GM21360 (cell line): ENCODE results near the gene NINJ2.

ENCODE experiments used
- ATAC-seq: cut with Tn5 transposase; IDR thresholded peaks from one replicate; pipeline ENCODE4 v1.9.1; 2021; ENCODE audit warnings: mild to moderate bottlenecking, moderate library complexity; ENCODE audit not compliant: unreplicated experiment

Gene NINJ2

DNA sequence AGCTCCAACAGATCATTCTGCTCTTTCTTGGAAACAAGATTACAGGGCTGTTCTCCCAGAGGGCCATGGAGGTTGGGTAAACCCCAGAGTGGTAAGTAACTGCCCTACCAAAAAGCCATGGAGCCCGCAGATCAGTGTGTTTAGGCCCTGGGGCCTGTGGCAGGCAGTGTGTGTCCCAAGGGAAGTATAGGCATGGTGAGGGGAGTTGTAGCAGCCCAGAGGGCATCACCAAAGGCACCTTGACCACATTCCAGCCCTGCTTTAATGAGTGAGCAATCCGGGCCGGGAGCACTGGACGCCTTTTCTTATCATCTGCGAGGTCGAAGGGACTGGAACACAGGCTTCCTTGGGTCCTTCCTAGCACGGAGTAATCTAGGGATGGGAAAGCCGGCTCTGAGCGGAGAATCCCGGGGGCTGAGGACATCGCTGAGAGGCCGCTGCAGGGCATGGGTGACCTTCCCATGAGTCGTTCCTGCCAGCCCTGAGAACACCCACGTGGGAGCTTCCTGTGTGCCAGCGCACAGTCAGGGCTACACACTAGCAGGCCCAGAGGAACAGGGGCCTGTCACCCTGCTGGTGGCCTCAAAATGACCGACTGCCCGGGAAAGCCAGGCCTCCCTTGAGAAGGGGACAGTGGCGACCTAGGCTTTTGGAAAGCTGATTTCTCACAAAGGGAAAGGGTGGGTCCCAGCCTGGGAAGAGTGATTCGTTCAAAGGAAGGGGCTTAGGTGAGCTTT lies 91.3 kb downstream of the NINJ2 start:
- ATAC-seq: no peak

DNA sequence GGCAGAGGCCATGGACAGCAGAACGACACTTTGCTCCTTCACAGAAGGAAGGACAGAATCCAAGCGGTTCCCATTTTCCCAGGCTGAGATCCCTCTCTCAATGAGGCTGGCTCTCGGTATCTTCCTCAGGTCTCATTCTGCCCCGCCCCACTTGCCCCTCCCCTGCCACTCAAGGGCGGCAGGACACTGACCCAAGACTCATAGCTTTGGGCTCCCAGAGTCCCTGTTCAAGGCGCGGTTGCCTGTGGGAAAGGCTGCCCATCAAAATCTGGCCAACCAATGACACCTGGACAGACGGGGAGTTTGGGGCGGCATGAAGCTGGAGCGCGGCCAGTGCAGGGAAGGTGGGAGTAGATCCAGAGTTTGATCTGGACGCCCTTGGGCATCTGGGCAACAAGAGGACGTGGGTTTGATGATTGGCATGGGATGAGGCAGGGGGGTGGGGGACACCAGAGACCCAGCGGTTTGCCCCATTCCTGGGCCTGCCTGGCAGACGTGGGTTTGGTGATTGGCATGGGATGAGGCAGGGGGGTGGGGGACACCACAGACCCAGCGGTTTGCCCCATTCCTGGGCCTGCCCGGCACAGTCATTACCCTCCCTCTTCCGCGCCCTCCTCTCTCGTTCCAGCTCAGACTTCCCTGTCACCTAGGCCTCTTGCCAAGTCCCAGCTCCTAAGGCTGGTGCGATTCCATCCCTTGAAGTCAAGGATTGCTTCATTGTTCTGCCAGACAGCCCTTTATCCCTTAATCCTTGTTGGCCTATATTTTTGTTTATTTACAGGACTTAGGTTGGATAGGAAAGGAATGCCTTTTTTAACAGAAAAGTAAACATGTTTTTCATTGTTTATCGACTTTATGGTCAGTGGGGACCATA lies 92.1 kb downstream of the NINJ2 start:
- ATAC-seq: no peak

DNA sequence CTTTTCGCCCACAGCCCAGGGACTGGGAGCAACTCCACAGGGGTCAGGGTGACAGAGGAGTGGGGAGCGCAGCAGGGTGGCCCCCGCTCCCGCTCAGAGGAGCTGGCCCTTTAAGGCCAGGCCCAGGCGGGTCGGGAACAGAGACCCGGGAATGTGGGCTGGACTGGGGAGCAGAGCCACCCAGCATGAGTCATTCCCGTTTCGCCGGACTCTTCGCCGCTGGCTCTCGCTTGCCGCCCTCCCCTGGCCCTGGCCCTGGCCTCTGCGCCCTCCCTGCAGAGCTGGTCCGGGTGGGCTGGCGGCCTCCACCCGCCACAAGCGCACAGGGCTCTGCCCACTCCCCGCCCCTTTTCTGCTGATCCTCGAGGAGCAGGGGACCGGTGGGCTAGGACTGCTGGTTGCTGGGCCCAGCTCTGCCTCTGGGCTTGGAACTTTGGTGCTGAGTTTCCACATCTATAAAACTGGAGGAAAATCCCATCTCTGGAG lies 92.8 kb downstream of the NINJ2 start:
- ATAC-seq: no peak

DNA sequence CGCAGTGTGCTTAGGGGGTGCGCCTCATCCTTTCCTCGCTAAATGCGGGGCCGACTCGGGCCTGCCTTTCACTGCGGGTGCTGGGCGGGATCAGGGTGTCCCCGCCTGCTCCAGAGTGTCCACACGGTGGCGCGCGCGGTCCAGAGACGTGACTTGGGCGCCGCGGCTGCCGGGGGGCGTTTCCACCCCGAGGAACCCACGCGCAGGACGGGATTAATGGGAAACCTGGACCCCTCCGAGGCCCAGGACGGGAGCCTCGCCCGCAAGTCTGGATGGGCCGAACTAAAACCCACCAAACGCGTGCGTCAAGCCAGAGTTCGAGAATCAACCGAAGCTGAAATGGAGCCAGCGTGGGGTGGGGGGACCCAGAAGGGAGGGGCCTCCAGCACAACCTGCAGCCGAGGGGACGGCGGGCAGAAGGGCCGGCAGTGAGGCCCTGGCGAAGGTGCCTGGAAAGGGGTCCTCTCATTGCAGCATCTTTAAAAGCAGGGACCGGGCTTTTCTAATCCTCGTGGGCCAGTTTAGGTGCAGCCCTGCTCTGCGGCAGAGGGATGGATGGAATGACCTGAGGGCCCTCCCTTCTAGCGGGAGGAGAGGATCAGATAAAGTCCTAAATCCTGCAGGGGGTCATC lies 93.3 kb downstream of the NINJ2 start:
- no peak for ATAC-seq

DNA sequence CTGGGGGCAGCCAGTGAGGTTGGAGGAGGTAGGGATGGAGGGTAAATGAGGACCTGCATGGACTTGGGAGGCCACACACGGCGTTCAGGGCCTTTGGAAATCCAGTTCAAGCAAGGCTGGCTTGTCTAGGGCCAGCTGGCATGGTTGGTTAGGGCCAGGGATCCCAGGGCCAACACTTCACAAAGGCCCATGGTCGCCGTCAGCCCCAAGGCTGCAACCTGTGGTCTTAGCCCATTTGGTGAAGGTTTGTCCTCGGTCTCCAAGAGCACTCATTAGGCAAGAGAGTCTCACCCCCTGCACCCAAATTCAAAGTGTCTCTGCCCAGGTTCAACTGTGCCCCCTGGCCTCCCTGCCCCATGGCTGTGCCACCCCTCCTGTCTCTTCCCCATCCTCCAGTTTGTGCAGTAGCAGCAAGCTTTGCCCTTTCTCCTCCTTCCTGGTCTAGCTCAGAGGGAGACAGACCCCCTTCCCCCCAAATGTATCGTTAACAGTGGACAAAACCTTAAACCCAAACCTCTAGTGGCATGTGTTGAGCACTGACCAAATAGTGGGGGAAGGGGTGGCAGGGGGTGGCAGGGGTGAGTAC lies 94.1 kb downstream of the NINJ2 start:
- ATAC-seq: no peak

DNA sequence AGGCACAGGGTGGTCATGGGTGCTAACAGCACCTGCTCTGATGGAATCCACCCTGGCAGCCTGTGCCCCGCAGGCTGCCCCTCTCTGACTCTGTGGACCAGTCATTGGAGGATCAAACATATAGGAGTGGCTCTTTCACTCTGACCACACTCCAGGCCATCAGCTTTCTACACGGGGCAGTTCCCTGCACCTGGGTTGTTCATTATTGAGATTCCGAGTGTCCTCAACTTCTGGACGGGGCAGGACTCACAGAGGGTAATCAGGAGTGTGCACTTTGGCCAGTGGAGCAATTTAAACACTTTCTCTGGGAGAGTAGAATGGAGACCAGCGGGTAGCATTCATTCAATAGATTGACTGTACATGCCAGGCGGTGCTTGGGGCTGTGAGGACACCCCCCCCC lies 94.8 kb downstream of the NINJ2 start:
- ATAC-seq: no peak

DNA sequence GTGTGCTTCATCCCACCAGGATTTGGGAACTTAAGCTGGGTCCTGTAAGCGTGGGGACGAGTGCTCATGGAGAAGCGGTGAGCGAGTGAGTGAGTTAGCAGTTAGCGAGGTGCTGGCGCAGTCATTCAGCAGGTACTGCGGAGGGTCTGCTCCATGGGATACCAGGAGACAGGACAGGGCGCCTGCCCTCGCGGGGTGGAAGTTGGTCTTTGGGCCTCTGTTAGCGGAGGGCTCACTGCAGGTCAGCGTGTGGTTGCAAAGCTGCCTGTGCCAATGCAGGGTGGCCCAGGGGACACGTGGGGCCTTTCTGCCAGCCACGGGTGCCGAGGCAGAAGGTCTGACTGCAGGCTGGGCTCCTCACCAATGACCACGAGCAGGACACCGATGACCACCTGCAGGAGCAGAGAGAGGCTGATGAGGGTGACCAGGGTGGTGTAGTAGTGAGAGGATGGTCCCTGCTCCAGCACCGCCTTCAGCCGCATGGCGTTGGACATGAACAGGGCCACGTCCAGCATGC lies 97.6 kb downstream of the NINJ2 start:
- ATAC-seq: no peak

DNA sequence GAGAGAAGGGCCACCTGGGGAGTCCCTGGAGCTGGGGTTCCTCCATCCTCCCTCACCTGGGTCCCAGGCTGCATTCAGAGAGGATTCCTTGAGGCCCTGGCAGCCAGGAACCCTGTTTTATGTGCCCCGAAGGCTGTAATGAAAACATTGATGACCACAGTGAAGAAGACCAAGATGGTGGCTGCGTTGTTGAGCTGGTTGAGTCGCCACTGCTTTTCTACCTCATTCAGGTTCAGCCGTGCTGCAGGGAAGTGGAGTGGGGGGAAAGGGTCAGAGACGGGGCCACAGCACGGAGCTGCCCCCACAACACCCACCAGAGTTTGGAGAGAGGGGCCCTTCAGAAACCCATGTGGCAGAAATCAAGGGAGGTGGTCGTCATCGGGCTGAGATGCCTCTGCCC lies 98.1 kb downstream of the NINJ2 start:
- ATAC-seq: no peak

DNA sequence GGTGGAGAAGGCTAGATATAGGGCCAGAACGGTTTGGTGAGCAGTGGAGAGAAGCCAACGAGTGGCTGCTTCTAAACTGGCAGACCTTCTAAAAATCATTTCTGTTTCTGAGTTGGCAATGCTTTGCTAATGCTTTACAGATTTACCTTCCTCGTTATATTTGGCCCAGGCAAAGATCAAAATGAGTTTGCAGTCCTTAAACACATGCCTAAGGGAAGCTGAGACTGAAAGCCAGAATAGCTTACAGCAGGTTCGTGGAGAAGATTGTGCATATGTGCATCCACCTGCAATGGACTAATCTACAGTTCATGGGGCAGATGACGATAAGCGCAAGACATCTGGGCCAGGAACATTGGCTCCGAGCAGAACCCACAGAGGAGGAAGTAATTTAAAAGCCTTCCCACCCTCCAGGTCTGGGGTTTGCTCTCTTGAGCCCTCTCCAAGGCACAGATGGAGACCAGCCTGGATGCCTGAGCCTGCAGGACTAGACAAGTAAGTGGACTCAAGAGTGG lies 99.4 kb downstream of the NINJ2 start:
- ATAC-seq: no peak

DNA sequence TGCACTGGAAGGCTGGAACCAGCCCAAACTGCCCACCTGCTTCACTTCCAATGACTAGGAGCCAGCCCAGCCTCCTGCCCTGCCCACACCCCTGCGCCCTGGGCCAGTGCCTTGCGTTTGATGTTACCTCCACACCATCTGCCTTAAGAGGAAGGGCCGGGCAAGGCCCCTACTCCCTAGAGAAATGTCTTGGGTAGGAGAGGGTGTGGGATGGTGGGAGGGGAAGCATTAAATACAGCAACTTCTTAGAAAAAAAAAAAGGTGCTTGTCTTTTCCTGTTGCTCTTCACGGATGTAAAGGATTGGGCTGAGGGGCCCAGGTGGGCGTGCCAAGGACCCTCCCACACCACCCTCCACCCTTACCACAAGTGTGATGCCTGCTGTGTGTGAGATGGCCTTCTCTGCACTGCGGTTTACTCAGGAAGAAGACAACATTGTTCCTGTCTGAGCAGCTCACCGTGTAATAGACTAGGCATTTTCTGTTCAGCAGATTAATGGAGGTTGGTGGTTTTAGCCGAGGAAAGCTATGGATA lies 99.9 kb downstream of the NINJ2 start:
- no peak for ATAC-seq

DNA sequence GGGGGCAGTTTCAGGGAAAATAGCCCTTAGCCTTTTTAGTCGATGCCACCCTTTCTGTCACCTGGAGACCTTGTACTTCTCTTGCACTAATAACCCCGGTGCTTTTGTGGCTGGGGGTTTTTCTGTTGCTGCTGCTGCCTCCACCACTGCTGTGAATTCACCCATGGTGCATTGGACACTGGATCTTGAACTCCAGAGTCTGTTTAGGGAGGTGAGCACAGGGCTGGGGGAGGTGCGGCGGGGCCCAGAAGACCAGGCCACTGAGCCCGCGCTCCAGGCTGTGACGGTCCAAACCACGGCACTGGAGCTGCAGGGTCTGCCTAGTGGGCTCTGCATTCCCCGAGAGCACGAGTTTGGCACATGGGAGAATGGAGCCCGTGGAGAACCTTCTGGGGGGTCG lies 100.6 kb downstream of the NINJ2 start:
- no peak for ATAC-seq

DNA sequence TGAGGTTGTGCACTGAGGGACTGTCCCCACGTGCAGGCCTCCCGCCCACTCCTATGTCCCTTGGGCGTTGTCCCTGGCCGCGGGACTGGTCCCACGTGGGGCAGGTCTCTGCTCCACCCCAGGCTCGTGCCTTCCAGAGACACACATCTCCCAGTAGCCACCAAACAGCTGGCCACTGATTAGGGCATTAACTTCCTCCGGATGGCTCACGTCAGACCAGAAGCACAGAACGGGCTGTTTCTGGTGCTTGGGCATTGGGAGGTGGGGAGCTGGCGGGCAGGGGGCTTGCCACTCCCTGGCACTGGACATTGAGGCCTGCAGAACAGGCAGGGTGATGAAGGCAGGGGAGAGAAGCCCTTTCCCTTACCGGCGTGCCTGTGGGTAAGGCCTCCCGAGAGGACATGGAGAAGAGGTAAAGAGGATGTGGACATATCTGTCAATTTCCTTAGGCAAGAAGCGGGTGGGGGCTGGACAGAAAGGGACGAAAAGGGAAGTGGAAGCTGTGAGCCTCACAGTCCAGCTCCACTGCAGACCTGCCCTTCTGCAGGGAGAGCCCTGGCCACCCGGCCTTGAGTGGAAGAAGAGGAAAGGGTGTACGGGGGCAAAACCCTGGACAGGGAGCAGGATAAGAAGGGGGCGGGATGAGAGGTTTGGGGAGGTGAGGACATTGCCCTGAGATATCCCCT lies 101.2 kb downstream of the NINJ2 start:
- no peak for ATAC-seq

DNA sequence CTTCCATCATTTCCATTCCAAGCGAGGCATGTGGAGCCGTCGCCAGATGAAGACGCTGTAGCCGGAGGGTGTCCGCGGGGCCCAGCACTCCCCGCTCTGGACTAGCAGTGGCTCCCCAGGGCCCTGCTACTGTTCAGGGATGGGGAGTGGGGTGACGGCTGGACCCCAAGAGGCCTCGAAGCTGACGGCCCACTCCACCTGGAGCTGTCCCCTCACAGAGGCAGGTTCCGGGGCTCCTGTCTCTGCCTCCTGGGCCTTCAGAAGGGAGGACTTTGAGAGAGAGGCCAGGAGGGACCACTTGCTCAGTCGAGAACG lies 101.9 kb downstream of the NINJ2 start:
- no peak for ATAC-seq

DNA sequence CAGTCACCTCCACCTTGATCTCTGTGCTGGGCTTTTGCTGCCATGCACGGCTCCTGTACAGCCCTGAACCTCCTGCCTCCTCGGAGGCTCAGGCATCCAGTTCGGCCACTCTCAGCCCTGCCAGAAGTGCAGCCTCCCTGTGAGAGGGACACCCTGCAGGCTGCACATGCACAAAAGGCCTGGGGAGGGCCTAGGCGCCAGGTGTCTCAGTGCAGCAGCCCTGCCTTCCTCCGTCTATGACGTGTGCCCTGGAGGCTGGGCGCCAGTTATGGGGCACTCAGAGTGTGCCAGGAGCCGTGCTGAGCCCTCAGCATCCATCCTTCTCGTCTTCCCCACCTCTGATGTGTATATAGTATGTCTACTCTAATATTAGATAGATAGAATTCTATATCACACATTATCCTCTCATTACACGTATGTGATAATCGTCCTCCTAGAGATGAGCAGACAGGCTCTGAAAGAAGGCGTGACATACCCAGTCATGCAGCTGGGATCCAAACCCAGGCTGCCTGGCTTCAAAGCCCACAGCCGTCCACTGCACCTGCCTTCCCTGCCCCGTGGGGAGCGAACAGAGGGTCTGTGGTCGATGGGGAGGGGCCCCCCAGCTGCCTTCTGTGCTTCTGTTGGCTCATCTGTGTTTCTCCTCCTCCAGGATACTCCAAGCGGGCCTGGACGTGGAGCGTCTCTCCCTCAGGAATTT lies 102.4 kb downstream of the NINJ2 start:
- ATAC-seq: no peak

DNA sequence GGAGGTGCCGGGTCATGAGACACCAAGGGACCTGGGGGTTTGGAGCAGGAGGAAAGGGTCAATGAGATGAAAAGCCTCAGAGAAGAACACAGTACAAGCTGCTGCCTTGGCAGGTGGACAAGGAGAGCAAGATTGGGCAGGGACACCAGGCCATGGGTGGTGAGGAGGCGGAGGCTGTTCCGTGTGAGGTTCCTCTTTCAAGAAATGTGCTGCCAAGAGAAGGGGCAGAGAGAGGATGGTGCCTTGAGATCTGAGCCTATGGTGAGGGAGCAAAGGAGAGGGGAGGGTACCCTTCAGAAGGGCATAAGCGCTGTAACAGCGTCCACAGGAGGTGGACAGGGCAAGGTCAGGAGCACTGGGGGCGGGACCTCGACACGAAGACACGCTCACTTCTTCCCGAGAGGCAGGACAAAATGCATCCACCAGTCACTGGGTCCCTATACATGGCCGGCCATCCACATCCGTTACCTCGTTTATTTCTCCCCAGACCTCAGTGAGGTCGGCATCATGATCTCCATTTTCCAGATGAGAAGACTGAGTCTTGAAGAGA lies 103.3 kb downstream of the NINJ2 start:
- ATAC-seq: no peak

DNA sequence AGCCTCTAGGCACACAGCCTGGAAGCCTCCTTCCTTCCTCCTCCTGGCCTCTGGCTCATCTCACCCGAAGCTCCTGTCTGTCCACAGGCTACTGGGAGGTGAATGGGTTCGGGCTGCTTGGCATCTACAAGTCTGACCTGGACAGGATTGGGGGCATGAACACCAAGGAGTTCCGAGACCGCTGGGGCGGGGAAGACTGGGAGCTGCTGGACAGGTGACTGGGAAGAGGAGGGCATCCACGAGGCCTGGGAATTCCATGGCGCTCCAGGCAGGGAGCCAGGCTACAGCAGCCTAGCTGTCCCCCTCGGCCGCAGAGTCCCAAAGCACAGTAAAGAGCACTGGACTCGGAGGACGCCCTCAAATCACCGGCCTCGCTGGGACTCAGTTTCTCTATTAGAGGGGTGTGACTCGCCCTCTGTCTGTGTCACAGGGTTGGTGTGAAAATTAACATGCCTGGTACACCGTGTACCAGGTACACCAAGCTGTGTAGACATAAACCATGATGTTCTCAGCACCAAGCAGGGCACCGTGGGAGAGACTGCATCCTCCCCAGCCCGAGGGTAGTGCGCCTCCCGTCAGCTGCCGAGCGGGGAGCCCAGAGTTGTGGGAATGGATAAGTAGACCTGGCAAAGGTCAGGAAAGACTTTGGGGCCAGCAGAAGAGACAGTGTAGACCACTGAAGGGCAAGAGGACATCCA lies 103.9 kb downstream of the NINJ2 start:
- ATAC-seq: no peak

DNA sequence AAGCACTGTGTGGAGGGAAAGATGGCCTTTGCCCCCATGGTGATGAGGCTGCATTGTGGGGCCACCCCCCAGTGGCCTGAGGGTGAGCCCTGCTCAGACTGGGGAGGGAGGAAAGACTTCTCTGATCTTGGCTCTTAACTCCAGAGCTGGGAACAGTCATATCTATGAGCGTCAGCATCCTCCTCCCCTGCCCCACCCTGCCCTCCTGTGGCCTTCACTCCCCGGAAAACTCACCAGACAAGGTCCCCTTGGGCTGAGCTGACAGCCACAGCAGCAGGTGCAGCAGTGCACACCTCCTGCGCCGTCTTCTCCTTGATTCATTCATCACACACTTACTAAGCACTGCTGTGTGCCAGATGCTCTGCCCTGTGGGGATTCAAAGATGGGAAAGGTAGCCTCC lies 104.7 kb downstream of the NINJ2 start:
- ATAC-seq: no peak

DNA sequence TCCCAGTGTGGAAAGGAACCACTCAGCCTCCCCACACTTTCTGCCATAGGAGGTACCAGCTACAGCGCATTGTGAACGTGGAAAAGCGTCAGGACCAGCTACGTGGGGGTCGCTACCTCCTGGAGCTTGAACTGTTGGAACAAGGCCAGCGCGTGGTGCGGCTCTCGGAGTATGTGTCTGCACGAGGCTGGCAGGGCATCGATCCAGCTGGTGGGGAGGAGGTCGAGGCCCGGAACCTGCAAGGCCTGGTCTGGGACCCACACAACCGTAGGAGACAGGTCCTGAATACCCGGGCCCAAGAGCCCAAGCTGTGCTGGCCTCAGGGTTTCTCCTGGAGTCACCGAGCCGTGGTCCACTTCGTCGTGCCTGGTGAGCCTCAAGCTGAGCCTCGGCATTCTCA lies 106.7 kb downstream of the NINJ2 start:
- no peak for ATAC-seq

DNA sequence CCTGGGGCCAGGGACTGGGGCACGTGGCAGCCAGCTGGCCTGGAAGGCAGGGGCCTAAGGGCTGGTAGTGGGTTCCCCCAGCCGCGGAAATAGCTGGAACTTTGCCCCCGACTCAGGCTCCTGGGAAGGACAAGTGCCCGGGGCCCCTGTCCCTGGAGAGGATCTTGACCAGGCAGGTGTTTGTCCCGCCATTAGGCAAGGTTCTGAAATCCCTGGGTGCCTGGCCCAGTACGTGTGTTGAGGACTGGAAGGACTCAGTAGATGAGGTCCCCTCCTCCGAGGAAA lies 109.3 kb downstream of the NINJ2 start:
- no peak for ATAC-seq
